Measurements from ENCODE around the gene STIM1.
"Not testable (repeated sequence)": the region's sequence is repeated elsewhere in the genome, so short reads cannot be mapped to it uniquely, and the experiment has no call there.

STIM1 gene

DNA sequence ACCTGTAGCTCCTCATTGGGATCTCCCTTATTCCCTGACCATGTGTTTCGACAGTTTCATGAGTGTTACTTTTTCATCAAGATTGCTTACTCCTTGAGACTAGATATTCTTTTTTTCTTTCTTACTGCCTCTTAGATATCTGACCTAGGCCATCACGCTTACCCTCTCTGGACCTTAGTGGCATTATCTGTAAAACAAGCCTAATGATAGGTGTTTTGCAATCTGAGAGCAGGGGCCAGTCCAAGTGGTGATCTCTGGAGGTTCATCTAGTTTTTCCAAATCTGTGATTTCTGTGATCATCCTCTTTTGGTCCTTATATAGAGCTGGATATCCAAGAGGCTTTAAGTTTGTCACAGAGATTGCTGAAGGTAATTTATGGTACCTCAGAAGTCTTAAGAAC is 34.5 kb downstream of the STIM1 start:
- no peak for DNase-seq

GRCh38 chr11:3890806-3891205 is 35.3 kb downstream of the STIM1 start:
- DNase-seq: no peak

- no peak for DNase-seq
These were observed 36.3 kb downstream of the STIM1 start for GRCh38 chr11:3891751-3892150.

DNA sequence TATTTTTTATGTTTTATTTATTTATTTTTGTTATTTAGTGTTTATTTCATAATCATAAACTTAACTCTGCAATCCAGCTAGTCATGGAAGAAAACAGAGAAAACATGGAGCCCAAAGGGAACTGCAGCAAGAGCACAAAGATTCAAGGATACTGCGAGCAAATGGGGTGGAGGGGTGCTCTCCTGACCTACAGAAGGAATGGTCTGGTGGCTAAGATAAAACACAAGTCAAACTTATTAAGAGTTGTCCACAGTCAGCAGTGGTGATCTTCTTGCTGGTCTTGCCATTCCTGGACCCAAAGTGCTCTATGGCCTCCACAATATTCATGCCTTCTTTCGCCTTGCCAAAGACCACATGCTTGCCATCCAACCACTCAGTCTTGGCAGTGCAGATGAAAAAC is 36.7 kb downstream of the STIM1 start:
- DNase-seq: no peak

- no peak for DNase-seq
These were observed 37.8 kb downstream of the STIM1 start for GRCh38 chr11:3893311-3893710.

GRCh38 chr11:3894128-3894731 is 38.8 kb downstream of the STIM1 start:
- no peak for DNase-seq

DNA sequence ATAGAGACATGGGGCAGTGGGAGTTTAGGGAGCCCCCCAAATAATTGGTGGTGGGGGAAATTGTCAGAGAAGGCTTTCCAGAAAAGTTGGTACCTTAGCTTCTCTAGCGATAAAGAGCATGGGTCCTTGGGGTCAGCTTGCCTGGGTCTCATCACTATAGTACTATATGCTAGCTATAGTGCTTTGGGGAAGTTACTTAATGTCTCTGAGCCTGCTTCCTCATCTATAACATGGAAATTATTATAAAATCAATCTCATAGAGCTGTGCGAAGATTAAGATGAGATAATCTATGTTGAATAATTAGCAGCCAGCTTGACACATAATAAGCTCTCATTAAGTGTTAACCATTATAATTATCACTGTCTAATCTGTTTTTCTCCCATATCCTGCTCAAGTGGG is 41.2 kb downstream of the STIM1 start:
- DNase-seq: no peak

DNA sequence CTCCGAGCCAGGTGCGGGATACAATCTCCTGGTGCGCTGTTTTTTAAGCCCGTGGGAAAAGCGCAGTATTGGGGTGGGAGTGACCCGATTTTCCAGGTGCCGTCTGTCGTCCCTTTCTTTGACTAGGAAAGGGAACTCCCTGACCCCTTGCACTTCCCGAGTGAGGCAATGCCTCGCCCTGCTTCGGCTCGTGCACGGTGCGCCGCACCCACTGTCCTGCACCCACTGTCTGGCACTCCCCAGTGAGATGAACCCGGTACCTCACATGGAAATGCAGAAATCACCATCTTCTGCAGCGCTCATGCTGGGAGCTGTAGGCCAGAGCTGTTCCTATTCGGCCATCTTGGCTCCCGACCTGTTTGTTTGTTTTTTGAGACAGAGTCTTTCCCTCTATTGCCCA is 44.8 kb downstream of the STIM1 start:
- DNase-seq: not testable (repeated sequence)

GRCh38 chr11:3901249-3902025 is 46.0 kb downstream of the STIM1 start:
- DNase-seq: no peak

- DNase-seq: no peak
These were observed 47.0 kb downstream of the STIM1 start for GRCh38 chr11:3902441-3902840.

DNA sequence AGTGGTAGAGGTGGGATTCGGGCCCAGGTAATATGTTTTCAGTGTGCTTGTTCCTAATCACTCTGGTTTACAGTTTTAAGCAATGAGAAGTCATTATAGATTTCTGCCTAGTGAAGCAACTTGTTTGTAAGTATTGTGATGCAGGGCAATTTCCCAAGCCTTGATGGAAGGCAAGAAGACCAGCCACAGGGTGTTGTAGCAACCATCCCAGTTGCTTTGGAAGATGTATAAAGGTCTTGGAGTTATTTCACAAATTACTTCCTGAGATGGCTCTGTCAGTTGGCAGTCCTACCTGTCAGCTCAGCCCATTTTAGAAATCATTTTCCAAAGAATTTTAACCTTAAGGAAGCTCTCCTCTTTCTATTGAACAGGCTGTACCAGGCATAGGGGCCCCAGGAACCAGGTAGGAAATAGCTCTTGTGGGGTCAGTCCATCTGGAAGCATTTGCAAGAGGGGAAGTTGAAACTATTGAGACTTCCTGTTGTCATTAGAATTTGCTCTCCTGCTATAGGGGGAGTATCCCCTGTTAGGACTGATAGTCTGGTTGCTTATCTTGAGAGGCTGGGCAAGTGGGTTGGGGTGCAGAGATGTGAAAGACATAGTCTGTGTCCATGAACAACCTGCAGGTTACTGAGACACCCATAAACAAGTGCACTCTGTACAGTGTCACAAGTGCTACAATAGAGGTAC is 47.9 kb downstream of the STIM1 start:
- DNase-seq: no peak

GRCh38 chr11:3904228-3904627 is 48.8 kb downstream of the STIM1 start:
- DNase-seq: no peak

DNA sequence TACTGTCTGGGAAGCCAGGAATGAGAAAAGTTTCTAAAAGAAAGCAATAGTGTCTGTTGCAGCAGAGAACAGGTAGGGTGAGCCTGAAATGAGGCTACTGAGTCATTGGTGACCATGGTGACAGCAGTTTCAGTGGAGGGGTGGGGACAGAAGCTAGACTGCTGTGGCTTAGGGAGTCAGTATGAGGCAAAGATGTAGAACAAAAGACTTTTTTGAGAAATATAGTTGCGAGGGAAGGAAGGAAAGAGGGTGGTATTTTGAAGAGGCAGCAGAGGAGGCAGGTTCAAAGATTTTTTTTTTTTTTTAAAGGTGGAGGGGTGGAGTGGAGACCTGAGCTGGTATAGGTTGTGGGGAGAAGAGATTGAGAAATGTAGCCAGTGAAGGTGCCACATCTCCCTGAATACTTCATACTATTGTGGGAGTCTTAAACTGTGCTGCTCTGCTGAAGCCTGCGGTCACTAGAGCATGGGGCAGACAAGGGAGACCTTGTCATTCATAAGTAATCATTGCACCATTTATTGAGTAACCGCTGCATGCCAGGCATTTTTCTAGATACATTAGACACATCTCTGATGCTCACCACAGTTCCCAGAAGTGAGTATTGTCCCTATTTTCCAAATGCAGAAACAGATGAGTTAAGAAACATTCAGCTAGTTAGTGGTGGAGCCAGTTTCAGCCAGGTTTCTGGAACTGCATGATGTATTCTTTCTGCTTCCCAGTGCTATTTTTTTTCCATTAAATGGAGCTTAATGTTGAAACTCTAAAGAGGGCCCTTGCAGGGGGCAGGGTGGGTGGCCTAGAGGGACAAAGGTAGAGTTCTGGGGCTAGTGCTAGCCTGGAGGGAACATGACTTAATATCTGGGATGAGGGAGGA is 49.9 kb downstream of the STIM1 start:
- DNase-seq: no peak

DNA sequence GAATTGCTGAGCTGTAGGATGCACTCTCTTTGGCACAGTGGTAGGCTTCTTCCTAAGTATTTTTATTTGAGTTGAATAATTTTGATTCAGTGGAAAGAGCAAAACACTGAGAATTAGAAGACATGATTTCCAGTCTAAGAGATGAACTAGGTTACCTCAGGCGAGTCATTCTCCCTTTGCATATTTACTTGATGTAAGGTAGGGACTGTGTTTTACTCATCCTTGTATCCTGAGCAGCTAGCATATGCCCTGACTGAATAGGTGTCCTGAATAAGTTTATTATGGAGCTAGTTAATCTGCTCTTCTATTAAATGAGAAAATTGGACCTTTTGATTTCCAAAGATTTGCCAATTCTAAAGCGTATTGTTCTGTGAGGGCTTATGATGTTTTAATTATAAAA is 50.7 kb downstream of the STIM1 start:
- no peak for DNase-seq

GRCh38 chr11:3907590-3907989 is 52.1 kb downstream of the STIM1 start:
- DNase-seq: no peak

GRCh38 chr11:3909901-3910300 is 54.4 kb downstream of the STIM1 start:
- no peak for DNase-seq

DNA sequence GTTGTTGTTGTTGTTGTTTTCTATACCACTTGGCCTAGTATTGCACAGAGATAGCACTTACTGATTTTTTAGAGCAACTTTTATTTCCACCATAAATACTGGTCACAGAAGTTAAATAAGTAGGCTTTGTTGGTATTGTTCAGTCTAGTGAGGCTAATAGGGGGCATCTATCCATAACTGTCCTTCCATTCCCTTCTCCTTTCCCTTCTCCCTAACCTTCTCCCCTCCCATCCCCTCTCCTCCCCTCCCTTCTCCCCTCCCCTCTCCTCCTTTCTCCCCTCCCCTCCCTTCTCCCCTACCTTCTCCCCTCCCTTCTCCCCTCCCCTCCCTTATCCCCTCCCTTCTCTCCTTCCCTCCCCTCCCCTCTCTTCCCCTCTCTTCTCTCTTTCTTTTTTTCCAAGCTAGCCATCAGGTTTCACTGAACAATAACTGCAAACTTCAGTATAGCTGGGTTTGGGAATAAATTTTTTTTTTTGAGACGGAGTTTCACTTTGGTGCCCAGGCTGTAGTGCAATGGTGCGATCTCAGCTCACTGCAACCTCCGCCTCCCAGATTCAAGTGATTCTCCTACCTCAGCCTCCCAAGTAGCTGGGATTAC is 56.5 kb downstream of the STIM1 start:
- DNase-seq: no peak

- DNase-seq: no peak
These were observed 58.5 kb downstream of the STIM1 start for GRCh38 chr11:3913921-3914320.

GRCh38 chr11:3914805-3915204 is 59.3 kb downstream of the STIM1 start:
- DNase-seq: no peak

GRCh38 chr11:3916962-3917361 is 61.5 kb downstream of the STIM1 start:
- no peak for DNase-seq

GRCh38 chr11:3920148-3920852 is 64.8 kb downstream of the STIM1 start:
- DNase-seq: no peak

- no peak for DNase-seq
These were observed 66.6 kb downstream of the STIM1 start for GRCh38 chr11:3922056-3922455.
